Suprapubic skin (tissue), 4 donors: Measurements from ENCODE around the gene DTNBP1. TPM values are rescaled to one million over a fixed set of nuclear protein-coding genes. Genes with fewer than 3 reads are reported as not detected.

Experiments
- DNase-seq, 2 donors: peaks; one replicate each; pipeline ENCODE4 v3.0.0-alpha.2; 2019; ENCODE audit warnings: low spot score in 2 of 2
- H3K27ac ChIP-seq: fragments of 200-600 bp; sonication (generic); one replicate; pipeline ENCODE4 v1.5.1; 2019
- H3K27me3 ChIP-seq: fragments of 200-600 bp; sonication (generic); one replicate; pipeline ENCODE4 v1.5.1; 2019
- H3K36me3 ChIP-seq: fragments of 200-600 bp; sonication (generic); one replicate; pipeline ENCODE4 v1.5.1; 2019
- H3K4me1 ChIP-seq: fragments of 200-600 bp; sonication (generic); one replicate; pipeline ENCODE4 v1.5.1; 2019
- H3K4me3 ChIP-seq: fragments of 200-600 bp; sonication (generic); one replicate; pipeline ENCODE4 v1.5.1; 2019; ENCODE audit warnings: mild to moderate bottlenecking
- H3K9me3 ChIP-seq: fragments of 200-600 bp; sonication (generic); one replicate; pipeline ENCODE4 v1.5.1; 2019
- EP300 ChIP-seq: sonication (generic); formaldehyde crosslinking; IDR thresholded peaks from one replicate; pipeline ENCODE4 v1.6.1; 2017; ENCODE audit warnings: antibody characterized with exemption
- POLR2A ChIP-seq, 2 donors: fragments of 450-650 bp; IDR thresholded peaks; one replicate each; pipeline ENCODE4 v1.6.1; 2017; ENCODE audit warnings: antibody characterized with exemption in 2 of 2, mild to moderate bottlenecking in 2 of 2, moderate library complexity in 2 of 2
- POLR2AphosphoS5 ChIP-seq, 3 donors: sonication (generic); formaldehyde crosslinking; IDR thresholded peaks; one replicate each; pipeline ENCODE4 v1.6.1; 2017; ENCODE audit warnings: antibody characterized with exemption in 3 of 3
- WGBS: methylation state at CpG from one replicate; pipeline ENCODE4 v1.1.5; 2018; 5-methylcytosine and 5-hydroxymethylcytosine counted together
- total RNA-seq, 4 donors: library from RNA; depleted of rRNA; stranded (reverse); fragments of >200 nt; gene quantifications; one replicate each; pipeline ENCODE4 v1.1.0, GENCODE V29; 2016
- TF ChIP-seq, protein P1 (sequence below), 2 donors: fragments of 200-600 bp in 1 of 2; fragments of 450-650 bp in 1 of 2; sonication (generic) in 1 of 2; IDR thresholded peaks; one replicate each; pipeline ENCODE4 v1.5.1; 2016 to 2019; ENCODE audit warnings: antibody characterized with exemption in 2 of 2, mild to moderate bottlenecking in 1 of 2, moderate library complexity in 1 of 2

DTNBP1 gene
- total RNA-seq, 4 donors from 2014 or later: 12.7 to 17.1 (median 16.4) TPM

- TF ChIP-seq, protein P1, sequence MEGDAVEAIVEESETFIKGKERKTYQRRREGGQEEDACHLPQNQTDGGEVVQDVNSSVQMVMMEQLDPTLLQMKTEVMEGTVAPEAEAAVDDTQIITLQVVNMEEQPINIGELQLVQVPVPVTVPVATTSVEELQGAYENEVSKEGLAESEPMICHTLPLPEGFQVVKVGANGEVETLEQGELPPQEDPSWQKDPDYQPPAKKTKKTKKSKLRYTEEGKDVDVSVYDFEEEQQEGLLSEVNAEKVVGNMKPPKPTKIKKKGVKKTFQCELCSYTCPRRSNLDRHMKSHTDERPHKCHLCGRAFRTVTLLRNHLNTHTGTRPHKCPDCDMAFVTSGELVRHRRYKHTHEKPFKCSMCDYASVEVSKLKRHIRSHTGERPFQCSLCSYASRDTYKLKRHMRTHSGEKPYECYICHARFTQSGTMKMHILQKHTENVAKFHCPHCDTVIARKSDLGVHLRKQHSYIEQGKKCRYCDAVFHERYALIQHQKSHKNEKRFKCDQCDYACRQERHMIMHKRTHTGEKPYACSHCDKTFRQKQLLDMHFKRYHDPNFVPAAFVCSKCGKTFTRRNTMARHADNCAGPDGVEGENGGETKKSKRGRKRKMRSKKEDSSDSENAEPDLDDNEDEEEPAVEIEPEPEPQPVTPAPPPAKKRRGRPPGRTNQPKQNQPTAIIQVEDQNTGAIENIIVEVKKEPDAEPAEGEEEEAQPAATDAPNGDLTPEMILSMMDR (IDR thresholded peaks at IDR 0.05): no peak
- TF ChIP-seq POLR2A (IDR thresholded peaks at IDR 0.05): no peak
- TF ChIP-seq EP300: no peak
- H3K4me3 ChIP-seq: no peak overlapping the region
- peak in 1 of 2 donors; percentile 28 for DNase-seq
- WGBS: 100% methylated on average over 7 of the region's 10 CpGs
- no peaks in the 10 kb centered on the region for H3K27me3 ChIP-seq
- H3K4me1 ChIP-seq: peaks cover 25% of the 10 kb centered on the region
- H3K9me3 ChIP-seq: no peaks in the 10 kb centered on the region
- H3K27ac ChIP-seq: no peak overlapping the region
- peaks cover 82% of the 10 kb centered on the region for H3K36me3 ChIP-seq
Measured at GRCh38 chr6:15518878-15519277, 143.9 kb downstream of the DTNBP1 start.

- no peak for TF ChIP-seq POLR2A (IDR thresholded peaks at IDR 0.05)
- TF ChIP-seq EP300: no peak
- no peak for TF ChIP-seq POLR2AphosphoS5 (IDR thresholded peaks at IDR 0.05)
- TF ChIP-seq, protein P1 (IDR thresholded peaks at IDR 0.05): no peak
- Histone ChIP-seq H3K4me3 (no peak overlapping the region), H3K27ac (no peak overlapping the region), H3K36me3 (peaks cover 82% of the 10 kb centered on the region), H3K9me3 (no peaks in the 10 kb centered on the region), H3K27me3 (no peaks in the 10 kb centered on the region), H3K4me1 (peaks cover 25% of the 10 kb centered on the region)
- peak in 1 of 2 donors; percentile 31 for DNase-seq
- 92% methylated on average over 9 of the region's 9 CpGs for WGBS
Measured at GRCh38 chr6:15518057-15518456, 144.8 kb downstream of the DTNBP1 start.

DNA sequence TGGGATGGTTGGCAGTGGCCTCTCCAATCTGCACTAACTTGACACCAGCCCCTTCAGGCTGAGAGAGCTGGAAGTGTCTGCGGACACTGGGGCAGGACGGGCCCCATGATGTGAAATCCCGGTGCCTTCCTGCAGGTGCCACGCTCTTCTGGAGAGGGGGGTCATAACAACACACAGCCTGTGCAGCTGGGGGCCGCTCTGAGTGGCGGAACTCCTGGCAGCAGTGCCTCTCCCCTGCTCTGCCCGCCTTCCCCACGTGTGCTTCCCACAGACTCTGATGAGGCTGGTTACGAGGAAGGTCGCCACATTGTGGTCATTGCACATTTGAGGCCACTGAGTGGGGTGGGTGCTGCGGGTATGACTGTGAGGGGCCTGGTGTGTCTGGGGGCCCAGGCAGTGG lies 145.2 kb downstream of the DTNBP1 start:
- Histone ChIP-seq H3K36me3 (peaks cover 83% of the 10 kb centered on the region), H3K9me3 (no peaks in the 10 kb centered on the region), H3K4me1 (peaks cover 21% of the 10 kb centered on the region), H3K4me3 (no peak overlapping the region), H3K27me3 (no peaks in the 10 kb centered on the region), H3K27ac (no peak overlapping the region)
- DNase-seq: peak in 1 of 2 donors; percentile 40
- 91% methylated on average over 10 of the region's 11 CpGs for WGBS
- TF ChIP-seq POLR2A (IDR thresholded peaks at IDR 0.05): no peak
- no peak for TF ChIP-seq POLR2AphosphoS5 (IDR thresholded peaks at IDR 0.05)
- no peak for TF ChIP-seq EP300
- TF ChIP-seq, protein P1 (IDR thresholded peaks at IDR 0.05): no peak

- 97% methylated on average over 26 of the region's 29 CpGs for WGBS
- H3K9me3 ChIP-seq: no peaks in the 10 kb centered on the region
- peak in 1 of 2 donors; percentile 57 for DNase-seq
- peaks cover 82% of the 10 kb centered on the region for H3K36me3 ChIP-seq
- no peak for TF ChIP-seq POLR2AphosphoS5 (IDR thresholded peaks at IDR 0.05)
- TF ChIP-seq, protein P1 (IDR thresholded peaks at IDR 0.05): no peak
- no peak for TF ChIP-seq POLR2A (IDR thresholded peaks at IDR 0.05)
- no peak for TF ChIP-seq EP300
- peaks cover 15% of the 10 kb centered on the region for H3K4me1 ChIP-seq
- H3K27ac ChIP-seq: no peak overlapping the region
- no peak overlapping the region for H3K4me3 ChIP-seq
- H3K27me3 ChIP-seq: no peaks in the 10 kb centered on the region
Measured at GRCh38 chr6:15516923-15517560, 145.8 kb downstream of the DTNBP1 start.

GRCh38 chr6:15516378-15516777 lies 146.4 kb downstream of the DTNBP1 start:
- Histone ChIP-seq H3K36me3 (peaks cover 88% of the 10 kb centered on the region), H3K27ac (no peak overlapping the region), H3K27me3 (no peaks in the 10 kb centered on the region), H3K4me3 (no peak overlapping the region), H3K9me3 (no peaks in the 10 kb centered on the region), H3K4me1 (peaks cover 11% of the 10 kb centered on the region)
- TF ChIP-seq EP300 (no peak), POLR2AphosphoS5 (IDR thresholded peaks at IDR 0.05) (no peak), POLR2A (IDR thresholded peaks at IDR 0.05) (no peak)
- TF ChIP-seq, protein P1 (IDR thresholded peaks at IDR 0.05): no peak
- peak in 1 of 2 donors; percentile 45 for DNase-seq
- WGBS: 93% methylated on average over 13 of the region's 13 CpGs
